Endothelial cell of umbilical vein (primary cell): ENCODE measurements around the gene SLAIN2. TPM values are rescaled to one million over a fixed set of nuclear protein-coding genes. Genes with fewer than 3 reads are reported as not detected.

Source experiments
- BruUV-seq: library from RNA; stranded (reverse); fragments of 400-500 nt; replicated peaks from 2 replicates; lab custom pipeline; 2021; lab: Mats Ljungman, UMichigan
- CTCF ChIA-PET: fragments of 300-600, 350-600 bp; sonication (Branson Sonifier 250); formaldehyde crosslinking; loops from one replicate; lab custom pipeline; 2021; ENCODE audit warnings: antibody characterized with exemption, inconsistent platforms; lab: Charles Lee
- POLR2A ChIA-PET: fragments of 300-600, 350-600 bp; sonication (Branson Sonifier 250); formaldehyde crosslinking; loops from one replicate; lab custom pipeline; 2021; ENCODE audit warnings: antibody characterized with exemption, inconsistent platforms; lab: Charles Lee
- DNase-seq: peaks from one replicate; pipeline ENCODE4 v3.0.0-alpha.2; 2011; ENCODE audit warnings: low read depth, low spot score
- FAIRE-seq: peaks from 2 replicates; lab custom pipeline; 2011; peaks lifted over from hg19 to GRCh38; lab: Jason Lieb, UNC
- H2AFZ ChIP-seq: 2 replicates; pipeline ENCODE4 v1.6.0; 2012; ENCODE audit warnings: low read depth, low read length, control low read depth, inconsistent platforms
- H3K27ac ChIP-seq: 2 replicates; pipeline ENCODE4 v1.5.1; 2011; ENCODE audit warnings: low read depth, mild to moderate bottlenecking, control low read depth, low read length, moderate library complexity; ENCODE audit not compliant: insufficient read depth
- H3K27me3 ChIP-seq, 2 experiments: 2 replicates each; pipeline versions ENCODE4 v1.6.0 to v1.6.1; 2011; ENCODE audit warnings: low read length in 2 of 2, mixed read lengths in 1 of 2; ENCODE audit not compliant: control insufficient read depth in 2 of 2, insufficient read depth in 2 of 2
- H3K36me3 ChIP-seq, 2 experiments: 2 replicates in 1 of 2; 3 replicates in 1 of 2; pipeline ENCODE4 v1.5.1; 2011; ENCODE audit warnings: low read length in 2 of 2, mild to moderate bottlenecking in 1 of 2, moderate library complexity in 1 of 2; ENCODE audit not compliant: control insufficient read depth in 2 of 2, insufficient read depth in 2 of 2; ENCODE audit errors: extremely low read depth in 1 of 2
- H3K4me1 ChIP-seq: 3 replicates; pipeline ENCODE4 v1.5.1; 2011; ENCODE audit warnings: mild to moderate bottlenecking, low read length; ENCODE audit not compliant: control insufficient read depth, insufficient read depth; ENCODE audit errors: extremely low read depth
- H3K4me2 ChIP-seq: 2 replicates; pipeline ENCODE4 v1.6.1; 2011; ENCODE audit warnings: low read length, control low read depth, mixed read lengths; ENCODE audit not compliant: insufficient read depth
- H3K4me3 ChIP-seq, 3 experiments: fragments of 200-600 bp in 1 of 3; sonication (generic), shearing (Covaris generic) in 1 of 3; replicated peaks in 1 of 3; 2 replicates each; pipeline ENCODE4 v1.5.1; 2011 to 2016; ENCODE audit warnings: control low read depth in 3 of 3, low read length in 3 of 3, mild to moderate bottlenecking in 2 of 3, inconsistent platforms in 1 of 3, low read depth in 1 of 3, moderate library complexity in 1 of 3; ENCODE audit not compliant: insufficient read depth in 1 of 3
- H3K79me2 ChIP-seq: 2 replicates; pipeline ENCODE4 v1.6.0; 2012; ENCODE audit warnings: low read length, inconsistent platforms; ENCODE audit not compliant: control insufficient read depth, insufficient read depth
- H3K9ac ChIP-seq: replicated peaks from 2 replicates; pipeline ENCODE3; 2011; ENCODE audit warnings: low read length, control low read depth; ENCODE audit not compliant: insufficient read depth; ENCODE audit errors: extremely low read depth
- H3K9me1 ChIP-seq: replicated peaks from 3 replicates; pipeline ENCODE4 v1.6.0; 2011; ENCODE audit warnings: mild to moderate bottlenecking, low read length; ENCODE audit not compliant: control insufficient read depth, insufficient read depth; ENCODE audit errors: extremely low read depth
- H3K9me3 ChIP-seq: replicated peaks from 2 replicates; pipeline ENCODE4 v1.5.1; 2012; ENCODE audit warnings: low read length, inconsistent platforms; ENCODE audit not compliant: control insufficient read depth, insufficient read depth
- H4K20me1 ChIP-seq: replicated peaks from 2 replicates; pipeline ENCODE3; 2011; ENCODE audit warnings: mild to moderate bottlenecking, low read length; ENCODE audit not compliant: control insufficient read depth, insufficient read depth; ENCODE audit errors: extremely low read depth
- EZH2 ChIP-seq: IDR thresholded peaks from 2 replicates; pipeline ENCODE4 v1.6.1; 2012; ENCODE audit warnings: borderline replicate concordance, low read depth, mild to moderate bottlenecking, moderate library complexity, low read length, inconsistent platforms; ENCODE audit not compliant: severe bottlenecking
- FOS ChIP-seq: IDR thresholded peaks from 2 replicates; pipeline ENCODE4 v1.6.1; 2011; ENCODE audit warnings: mild to moderate bottlenecking, low read length, moderate library complexity, borderline replicate concordance; ENCODE audit not compliant: insufficient read depth
- GATA2 ChIP-seq: IDR thresholded peaks from 2 replicates; pipeline ENCODE4 v1.7.0; 2011; ENCODE audit warnings: low read depth, mild to moderate bottlenecking, moderate library complexity, mixed read lengths, low read length; ENCODE audit not compliant: insufficient read length, insufficient read depth
- JUN ChIP-seq: IDR thresholded peaks from 2 replicates; pipeline ENCODE4 v1.6.1; 2011; ENCODE audit warnings: borderline replicate concordance, low read depth; ENCODE audit not compliant: insufficient read length, insufficient read depth
- MAX ChIP-seq: IDR thresholded peaks from 2 replicates; pipeline ENCODE4 v1.6.1; 2011; ENCODE audit not compliant: insufficient read depth, insufficient read length
- MYC ChIP-seq: IDR thresholded peaks from one replicate; pipeline ENCODE4 v1.6.1; 2011; ENCODE audit warnings: mild to moderate bottlenecking, low read depth, low read length
- POLR2A ChIP-seq: IDR thresholded peaks from 2 replicates; pipeline ENCODE4 v1.6.1; 2012; ENCODE audit warnings: low read depth, mild to moderate bottlenecking, control low read depth, low read length
- POLR2AphosphoS5 ChIP-seq: IDR thresholded peaks from 2 replicates; pipeline ENCODE4 v1.6.1; 2012; ENCODE audit warnings: low read depth, mild to moderate bottlenecking, control low read depth, low read length, moderate library complexity; ENCODE audit not compliant: insufficient read depth
- dilution Hi-C: fragments of 300-500 bp; cut with MboI; formaldehyde crosslinking; loops from one replicate; pipeline ENCODE4 v1.15.0; 2019; ENCODE audit warnings: low sequenced_read_pairs; ENCODE audit not compliant: extremely low pct_ligation_motif_present
- intact Hi-C: fragments of 100-400 bp; cut with micrococcal nuclease; formaldehyde crosslinking; loops from one replicate; pipeline ENCODE4 v1.10.0; 2022
- polyA plus RNA-seq, 4 experiments: library from polyadenylated mRNA; depleted of rRNA in 3 of 4; stranded (reverse) in 3 of 4; unstranded in 1 of 4; fragments of >200 nt; gene quantifications; 2 replicates each; pipeline versions ENCODE4 v1.2.1 to v1.2.3, GENCODE V29; 2011 to 2012; ENCODE audit warnings: missing spikeins in 1 of 4
- total RNA-seq: library from RNA; stranded (reverse); gene quantifications from 2 replicates; pipeline ENCODE4 v1.2.3, GENCODE V29; 2021
- TF ChIP-seq, protein P1 (sequence below), 2 donors: IDR thresholded peaks; 1 replicate in 1 of 2; 2 replicates in 1 of 2; pipeline ENCODE4 v1.5.1; 2011; ENCODE audit warnings: low read length in 2 of 2, mild to moderate bottlenecking in 2 of 2, moderate library complexity in 2 of 2, control low read depth in 1 of 2, inconsistent platforms in 1 of 2, low read depth in 1 of 2; ENCODE audit not compliant: insufficient read depth in 1 of 2; ENCODE audit errors: extremely low read depth in 1 of 2

Gene SLAIN2
- total and polyA plus RNA-seq, 2 donors (not counting 3 experiments of a cell fraction or from before 2014, with no cell fraction given), result 27.4 to 49.5 TPM

DNA sequence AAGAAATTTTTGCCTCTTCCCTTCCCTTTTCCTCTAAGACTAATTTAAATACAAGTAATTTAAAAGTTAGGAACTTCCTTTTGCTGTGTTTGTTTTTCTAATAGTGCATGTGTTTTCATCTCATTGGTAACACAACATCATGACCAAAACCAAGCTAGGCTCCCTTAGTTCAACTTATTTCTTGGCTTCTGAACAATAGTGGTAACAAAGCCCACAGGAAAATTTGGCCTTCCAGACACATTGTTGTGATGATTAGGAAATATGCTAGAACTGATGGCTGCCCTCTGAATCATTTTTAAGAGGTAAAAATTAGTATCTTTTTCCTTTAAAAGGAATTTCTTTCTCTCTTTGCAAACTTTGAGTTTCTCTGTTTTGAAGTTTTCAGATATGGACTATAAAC, 46.2 kb upstream of the SLAIN2 start:
- Histone ChIP-seq H3K4me3 (no peak overlapping the region), H3K27me3 (peaks cover 10 to 14% of the 10 kb centered on the region in 2 experiments), H3K4me2 (no peak overlapping the region), H3K36me3 (no peaks in the 10 kb centered on the region), H3K9me1 (no peaks in the 10 kb centered on the region), H3K27ac (no peak overlapping the region), H3K9me3 (no peaks in the 10 kb centered on the region), H3K4me1 (no peaks in the 10 kb centered on the region), H3K9ac (no peak overlapping the region), H3K79me2 (no peaks in the 10 kb centered on the region), H4K20me1 (no peaks in the 10 kb centered on the region), H2AFZ (no peak overlapping the region)
- ChIA-PET POLR2A (no interaction called here), CTCF (interaction anchor here (0.9 to 1.7 kb wide), 2 partner anchors 14 to 19 kb away, joined by 3 to 5 read pairs; no protein-coding TSS in a partner anchor)
- FAIRE-seq, result no peak
- DNase-seq, result no peak
- dilution Hi-C loops, result no loop called here
- intact Hi-C loops, result no loop called here
- TF ChIP-seq GATA2, result no peak
- no peak for TF ChIP-seq MAX
- no peak for TF ChIP-seq FOS
- TF ChIP-seq MYC, result no peak
- TF ChIP-seq, protein P1, sequence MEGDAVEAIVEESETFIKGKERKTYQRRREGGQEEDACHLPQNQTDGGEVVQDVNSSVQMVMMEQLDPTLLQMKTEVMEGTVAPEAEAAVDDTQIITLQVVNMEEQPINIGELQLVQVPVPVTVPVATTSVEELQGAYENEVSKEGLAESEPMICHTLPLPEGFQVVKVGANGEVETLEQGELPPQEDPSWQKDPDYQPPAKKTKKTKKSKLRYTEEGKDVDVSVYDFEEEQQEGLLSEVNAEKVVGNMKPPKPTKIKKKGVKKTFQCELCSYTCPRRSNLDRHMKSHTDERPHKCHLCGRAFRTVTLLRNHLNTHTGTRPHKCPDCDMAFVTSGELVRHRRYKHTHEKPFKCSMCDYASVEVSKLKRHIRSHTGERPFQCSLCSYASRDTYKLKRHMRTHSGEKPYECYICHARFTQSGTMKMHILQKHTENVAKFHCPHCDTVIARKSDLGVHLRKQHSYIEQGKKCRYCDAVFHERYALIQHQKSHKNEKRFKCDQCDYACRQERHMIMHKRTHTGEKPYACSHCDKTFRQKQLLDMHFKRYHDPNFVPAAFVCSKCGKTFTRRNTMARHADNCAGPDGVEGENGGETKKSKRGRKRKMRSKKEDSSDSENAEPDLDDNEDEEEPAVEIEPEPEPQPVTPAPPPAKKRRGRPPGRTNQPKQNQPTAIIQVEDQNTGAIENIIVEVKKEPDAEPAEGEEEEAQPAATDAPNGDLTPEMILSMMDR (IDR thresholded peaks at IDR 0.05; ENCODE audit: extremely low read depth in 1 of 2, insufficient read depth in 1 of 2, low read depth in 1 of 2, low read length in 2 of 2), result no peak
- TF ChIP-seq POLR2A, result no peak
- no peak for TF ChIP-seq JUN
- no peak for TF ChIP-seq POLR2AphosphoS5
- no peak for TF ChIP-seq EZH2
- no TSS peak for BruUV-seq
